D721Med (cell line): ENCODE measurements around the gene GNB2.

ENCODE experiments used
- DNase-seq: peaks from one replicate; pipeline ENCODE4 v3.0.0; 2011; ENCODE audit warnings: low spot score; ENCODE audit not compliant: insufficient read length
- FAIRE-seq: peaks from 2 replicates; lab custom pipeline; 2011; peaks lifted over from hg19 to GRCh38; lab: Jason Lieb, UNC
- CTCF ChIP-seq: IDR thresholded peaks from 2 replicates; pipeline ENCODE4 v1.5.1; 2012; ENCODE audit warnings: mild to moderate bottlenecking, control low read depth; ENCODE audit not compliant: insufficient read depth; ENCODE audit errors: missing control alignments

GNB2 gene

DNA sequence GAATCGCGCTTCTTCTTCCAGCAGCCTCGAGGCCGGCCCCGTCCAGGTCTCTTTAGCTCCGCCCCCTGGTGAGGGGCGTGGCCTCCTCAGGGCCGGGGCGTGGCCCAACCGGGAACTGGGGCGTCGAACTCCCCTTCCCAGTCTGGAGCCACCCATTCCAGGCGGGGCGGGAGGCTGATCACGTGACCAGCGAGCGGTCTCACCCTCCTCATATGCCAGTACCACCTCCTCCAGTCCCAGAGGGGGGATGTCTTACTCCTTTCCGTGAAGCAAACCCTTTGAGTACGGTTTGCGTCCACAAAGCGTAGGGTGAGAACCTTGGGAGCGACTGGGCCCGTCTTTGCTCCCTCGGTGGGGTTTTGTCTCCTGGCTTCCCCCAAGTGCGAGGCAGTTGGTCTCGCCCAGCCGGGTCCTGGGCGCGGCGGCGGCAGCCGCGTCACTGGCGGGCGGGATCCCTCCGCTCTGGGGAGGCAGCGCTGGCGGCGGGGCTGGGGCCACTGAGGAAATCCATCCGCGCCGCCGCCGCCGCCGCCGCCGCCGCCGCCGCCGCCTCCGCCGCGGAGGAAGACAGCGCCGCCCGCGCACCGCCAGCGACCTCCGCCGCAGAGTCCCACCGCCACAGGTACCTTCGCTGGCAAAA, at the start of gene GNB2:
GNB2 (plus strand) TSS at position 439 of the 640 bp plus-strand sequence. CDS start 2,526 bp downstream, outside the sequence.
- no peak for TF ChIP-seq CTCF
- FAIRE-seq (no peak), DNase-seq (peak; percentile 82)

GRCh38 chr7:100623951-100624824, 49.4 kb upstream of the GNB2 start:
- FAIRE-seq = no peak
- no peak for DNase-seq
- no peak for TF ChIP-seq CTCF

GRCh38 chr7:100626055-100626454, 47.5 kb upstream of the GNB2 start:
- TF ChIP-seq CTCF = no peak
- DNase-seq = no peak
- no peak for FAIRE-seq

DNA sequence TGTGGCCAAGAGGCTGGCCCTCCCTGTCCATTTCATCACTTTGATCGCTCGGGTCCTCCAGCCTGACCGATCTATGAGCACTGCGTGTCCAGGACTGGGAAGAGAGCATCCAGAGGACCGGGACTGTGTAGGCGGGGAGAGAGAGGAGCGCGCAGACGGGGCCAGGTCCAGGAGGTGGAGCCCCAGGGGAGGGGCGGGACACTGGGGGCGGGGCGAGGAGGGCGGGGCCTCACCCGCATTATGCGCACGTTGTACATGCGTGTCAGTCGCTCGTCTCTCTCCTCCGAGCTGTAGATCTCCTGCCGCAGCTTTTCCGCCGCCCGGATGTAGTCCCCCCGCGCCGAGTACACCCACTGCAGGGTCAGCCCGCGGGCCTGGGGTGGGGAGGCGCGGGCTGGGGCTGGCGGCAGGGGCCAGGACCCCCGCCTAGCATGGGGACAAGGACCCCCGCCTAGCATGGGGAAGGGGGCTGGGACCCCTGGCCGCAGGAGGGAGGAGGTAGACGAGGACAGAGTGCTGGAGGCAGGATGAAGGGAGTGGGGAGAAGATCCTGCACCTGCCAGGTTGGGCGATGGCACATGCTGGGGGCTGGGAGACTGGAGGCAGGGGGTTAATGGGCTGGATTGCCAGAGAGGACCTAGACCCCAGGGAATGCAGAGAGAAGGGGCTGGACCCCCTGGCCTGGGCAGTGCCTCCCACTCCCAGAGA, 46.9 kb upstream of the GNB2 start:
- FAIRE-seq (no peak), DNase-seq (peak; percentile 100)
- TF ChIP-seq CTCF = no peak

DNA sequence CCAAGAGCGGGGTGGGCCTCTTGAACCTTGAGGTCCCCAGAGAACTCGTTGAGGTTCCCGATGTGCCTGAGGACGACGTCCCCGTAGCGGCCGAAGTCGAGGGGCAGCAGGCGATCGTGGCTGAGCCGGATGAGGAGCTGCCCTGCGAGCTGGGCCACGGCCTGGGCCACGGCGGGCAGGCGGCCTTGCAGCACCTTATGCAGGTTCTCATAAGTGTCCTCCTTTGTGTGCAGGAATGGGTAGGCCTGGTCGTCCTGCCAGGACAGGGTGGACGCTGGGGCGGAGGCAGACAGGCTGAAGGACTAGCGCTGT, 46.3 kb upstream of the GNB2 start:
- FAIRE-seq (no peak), DNase-seq (no peak)
- no peak for TF ChIP-seq CTCF

DNA sequence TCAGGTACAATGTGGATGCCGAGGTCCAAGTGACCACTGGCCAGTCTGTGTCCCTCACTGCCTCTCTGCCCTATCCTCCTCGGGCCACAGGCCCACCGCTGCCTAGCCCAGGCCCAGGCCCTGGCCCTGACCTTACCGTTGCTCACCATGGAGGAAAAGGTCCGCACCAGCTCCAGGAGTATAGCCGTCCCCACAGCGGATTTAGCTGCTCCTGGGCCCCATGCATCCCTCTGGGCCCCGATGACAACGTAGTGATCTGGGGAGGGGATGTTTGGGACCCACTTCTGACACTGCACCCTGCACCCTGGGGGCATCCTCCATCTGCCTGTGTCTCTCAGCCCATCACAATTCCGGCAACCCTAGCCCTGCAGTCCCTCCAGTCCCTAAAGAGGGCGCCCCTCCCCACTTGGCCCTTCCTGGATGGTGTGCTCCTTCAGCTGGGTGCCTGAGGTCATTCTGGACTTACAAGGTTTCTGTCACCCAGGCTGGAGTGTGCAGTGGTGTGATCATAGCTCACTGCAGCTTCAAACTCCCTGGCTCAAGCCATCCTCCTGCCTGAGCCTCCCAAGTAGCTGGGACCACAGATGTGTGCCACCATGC, 44.3 kb upstream of the GNB2 start:
- FAIRE-seq (no peak), DNase-seq (no peak)
- TF ChIP-seq CTCF = peak; percentile 33
